GM21390 (cell line): ENCODE data around the gene SRRT.
A peak's percentile ranks its signal among the peaks of the same experiment; 100 is the strongest.

Experiments used
- ATAC-seq: cut with Tn5 transposase; IDR thresholded peaks from one replicate; pipeline ENCODE4 v1.9.1; 2021; ENCODE audit not compliant: unreplicated experiment

Gene SRRT

GRCh38 chr7:100874577-100875355 lies at the start of gene SRRT:
SRRT (plus strand) TSS chr7:100875103; CDS start chr7:100875591, 488 bp downstream.
- ATAC-seq = peak; percentile 86

GRCh38 chr7:100825215-100825671 lies 49.7 kb upstream of the SRRT start:
- no peak for ATAC-seq

- no peak for ATAC-seq
Measured at GRCh38 chr7:100825751-100826513, 49.0 kb upstream of the SRRT start.

- no peak for ATAC-seq
Measured at GRCh38 chr7:100826514-100827329, 48.2 kb upstream of the SRRT start.

GRCh38 chr7:100827330-100828226 lies 47.3 kb upstream of the SRRT start, which contains the start of gene EPHB4:
EPHB4 (minus strand) TSS chr7:100827523; CDS start chr7:100827030, 493 bp downstream.
- no peak for ATAC-seq

- no peak for ATAC-seq
Measured at GRCh38 chr7:100829150-100829716, 45.7 kb upstream of the SRRT start.

GRCh38 chr7:100830396-100830795 lies 44.5 kb upstream of the SRRT start:
- no peak for ATAC-seq

- no peak for ATAC-seq
Measured at GRCh38 chr7:100832281-100832633, 42.6 kb upstream of the SRRT start.

GRCh38 chr7:100835903-100836811 lies 38.7 kb upstream of the SRRT start:
- ATAC-seq = no peak

- no peak for ATAC-seq
Measured at GRCh38 chr7:100836812-100837098, 38.1 kb upstream of the SRRT start.

- ATAC-seq = no peak
Measured at GRCh38 chr7:100837099-100837836, 37.6 kb upstream of the SRRT start.

- ATAC-seq = no peak
Measured at GRCh38 chr7:100839361-100839760, 35.5 kb upstream of the SRRT start.

- ATAC-seq = no peak
Measured at GRCh38 chr7:100840470-100841100, 34.3 kb upstream of the SRRT start.

- ATAC-seq = no peak
Measured at GRCh38 chr7:100847360-100847759, 27.5 kb upstream of the SRRT start.

GRCh38 chr7:100852048-100852872 lies 22.6 kb upstream of the SRRT start, which contains the start of gene SLC12A9:
SLC12A9 (plus strand) TSS chr7:100852713; CDS start chr7:100854198, 1,485 bp downstream.
- ATAC-seq = peak; percentile 92

GRCh38 chr7:100854146-100854895 lies 20.6 kb upstream of the SRRT start:
- ATAC-seq = no peak
